ENCODE measurements around the gene LYPLAL1.

LYPLAL1 gene

DNA sequence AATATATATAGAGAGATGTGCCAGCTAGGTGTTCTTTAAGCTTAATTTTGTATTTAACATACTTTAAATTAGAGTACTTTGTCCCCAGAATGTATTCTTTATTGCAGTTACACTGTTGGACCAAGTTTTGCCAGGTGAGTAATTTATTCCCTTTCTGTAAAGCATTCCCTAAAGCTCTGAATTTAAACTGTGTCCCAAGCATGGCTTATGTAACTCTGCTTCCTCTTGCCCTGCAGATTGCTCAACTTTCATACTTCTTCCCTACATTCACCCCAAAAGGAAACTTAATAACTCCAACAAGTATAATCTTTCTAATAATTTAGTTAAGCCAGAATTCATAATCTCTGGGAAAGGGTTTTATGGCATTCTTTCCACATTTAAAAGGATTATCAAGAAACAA, 5.6 kb downstream of the LYPLAL1 start:
- no peaks in the 10 kb centered on the region for H3K9me3 ChIP-seq (replicated peaks; ENCODE audit: insufficient read depth, low read length)
- H3F3A ChIP-seq (ENCODE audit: insufficient read depth, low read length) = no peaks in the 10 kb centered on the region
- no peak for DNase-seq
- H3K4me1 ChIP-seq (ENCODE audit: low read length) = peaks cover 11% of the 10 kb centered on the region
- no peaks in the 10 kb centered on the region for H4K20me1 ChIP-seq (ENCODE audit: insufficient read depth, low read length)
- no peaks in the 10 kb centered on the region for H3K9me2 ChIP-seq (replicated peaks; ENCODE audit: insufficient read depth, low read length)
- no peak overlapping the region for H3K27ac ChIP-seq (ENCODE audit: low read length)
- H3K79me2 ChIP-seq (ENCODE audit: low read length) = peaks cover 16% of the 10 kb centered on the region
- TF ChIP-seq EZH2 (optimal IDR thresholded peaks at IDR 0.05; ENCODE audit: low read depth, low read length) (no peak), EZH2phosphoT487 (IDR thresholded peaks at IDR 0.05; ENCODE audit: low read length) (no peak)
- TF ChIP-seq, protein P1, sequence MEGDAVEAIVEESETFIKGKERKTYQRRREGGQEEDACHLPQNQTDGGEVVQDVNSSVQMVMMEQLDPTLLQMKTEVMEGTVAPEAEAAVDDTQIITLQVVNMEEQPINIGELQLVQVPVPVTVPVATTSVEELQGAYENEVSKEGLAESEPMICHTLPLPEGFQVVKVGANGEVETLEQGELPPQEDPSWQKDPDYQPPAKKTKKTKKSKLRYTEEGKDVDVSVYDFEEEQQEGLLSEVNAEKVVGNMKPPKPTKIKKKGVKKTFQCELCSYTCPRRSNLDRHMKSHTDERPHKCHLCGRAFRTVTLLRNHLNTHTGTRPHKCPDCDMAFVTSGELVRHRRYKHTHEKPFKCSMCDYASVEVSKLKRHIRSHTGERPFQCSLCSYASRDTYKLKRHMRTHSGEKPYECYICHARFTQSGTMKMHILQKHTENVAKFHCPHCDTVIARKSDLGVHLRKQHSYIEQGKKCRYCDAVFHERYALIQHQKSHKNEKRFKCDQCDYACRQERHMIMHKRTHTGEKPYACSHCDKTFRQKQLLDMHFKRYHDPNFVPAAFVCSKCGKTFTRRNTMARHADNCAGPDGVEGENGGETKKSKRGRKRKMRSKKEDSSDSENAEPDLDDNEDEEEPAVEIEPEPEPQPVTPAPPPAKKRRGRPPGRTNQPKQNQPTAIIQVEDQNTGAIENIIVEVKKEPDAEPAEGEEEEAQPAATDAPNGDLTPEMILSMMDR (IDR thresholded peaks at IDR 0.05; ENCODE audit: low read length) = no peak
- H3K4me2 ChIP-seq (ENCODE audit: low read depth, low read length) = no peak overlapping the region
- no peaks in the 10 kb centered on the region for H3K36me3 ChIP-seq (replicated peaks; ENCODE audit: insufficient read depth, low read length)
- no peak overlapping the region for H3K4me3 ChIP-seq (ENCODE audit: low read length)
- no peaks in the 10 kb centered on the region for H3K27me3 ChIP-seq (replicated peaks; ENCODE audit: insufficient read depth, low read length)
- H2AFZ ChIP-seq (ENCODE audit: low read length) = no peak overlapping the region
- H3K9ac ChIP-seq (ENCODE audit: low read length) = no peak overlapping the region

DNA sequence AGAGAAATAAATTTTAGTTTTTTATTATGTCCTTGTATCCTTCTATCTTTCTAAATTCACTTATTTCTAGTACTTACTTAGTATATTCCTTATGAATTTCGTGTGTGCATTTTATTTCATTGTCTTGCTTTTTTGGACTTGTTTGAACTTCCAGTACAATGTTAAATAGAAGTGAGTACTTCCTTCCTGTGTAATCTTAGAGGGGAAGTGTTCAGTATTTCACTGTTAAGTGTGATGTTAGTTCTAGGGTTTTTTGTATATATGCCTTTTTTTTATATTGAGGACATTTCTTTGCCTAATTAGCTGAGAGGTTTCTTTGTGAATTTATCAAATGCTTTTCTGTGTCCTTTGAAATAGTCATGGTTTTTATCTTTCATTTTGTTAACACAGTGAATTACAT, 10.7 kb downstream of the LYPLAL1 start:
- no peak overlapping the region for H3K27ac ChIP-seq (ENCODE audit: low read length)
- no peak for DNase-seq
- no peak overlapping the region for H2AFZ ChIP-seq (ENCODE audit: low read length)
- H3F3A ChIP-seq (ENCODE audit: insufficient read depth, low read length) = peaks cover 9% of the 10 kb centered on the region
- H3K27me3 ChIP-seq (replicated peaks; ENCODE audit: insufficient read depth, low read length) = no peaks in the 10 kb centered on the region
- no peaks in the 10 kb centered on the region for H3K9me2 ChIP-seq (replicated peaks; ENCODE audit: insufficient read depth, low read length)
- H4K20me1 ChIP-seq (ENCODE audit: insufficient read depth, low read length) = no peaks in the 10 kb centered on the region
- no peak overlapping the region for H3K4me2 ChIP-seq (ENCODE audit: low read depth, low read length)
- H3K4me1 ChIP-seq (ENCODE audit: low read length) = peaks cover 13% of the 10 kb centered on the region
- no peaks in the 10 kb centered on the region for H3K9me3 ChIP-seq (replicated peaks; ENCODE audit: insufficient read depth, low read length)
- H3K79me2 ChIP-seq (ENCODE audit: low read length) = peaks cover 7% of the 10 kb centered on the region; the same call in 1 of the 2 replicates
- TF ChIP-seq, protein P1 (IDR thresholded peaks at IDR 0.05; ENCODE audit: low read length) = no peak
- TF ChIP-seq EZH2 (optimal IDR thresholded peaks at IDR 0.05; ENCODE audit: low read depth, low read length) (no peak), EZH2phosphoT487 (IDR thresholded peaks at IDR 0.05; ENCODE audit: low read length) (no peak)
- no peaks in the 10 kb centered on the region for H3K36me3 ChIP-seq (replicated peaks; ENCODE audit: insufficient read depth, low read length)
- no peak overlapping the region for H3K4me3 ChIP-seq (ENCODE audit: low read length)
- no peak overlapping the region for H3K9ac ChIP-seq (ENCODE audit: low read length)

DNA sequence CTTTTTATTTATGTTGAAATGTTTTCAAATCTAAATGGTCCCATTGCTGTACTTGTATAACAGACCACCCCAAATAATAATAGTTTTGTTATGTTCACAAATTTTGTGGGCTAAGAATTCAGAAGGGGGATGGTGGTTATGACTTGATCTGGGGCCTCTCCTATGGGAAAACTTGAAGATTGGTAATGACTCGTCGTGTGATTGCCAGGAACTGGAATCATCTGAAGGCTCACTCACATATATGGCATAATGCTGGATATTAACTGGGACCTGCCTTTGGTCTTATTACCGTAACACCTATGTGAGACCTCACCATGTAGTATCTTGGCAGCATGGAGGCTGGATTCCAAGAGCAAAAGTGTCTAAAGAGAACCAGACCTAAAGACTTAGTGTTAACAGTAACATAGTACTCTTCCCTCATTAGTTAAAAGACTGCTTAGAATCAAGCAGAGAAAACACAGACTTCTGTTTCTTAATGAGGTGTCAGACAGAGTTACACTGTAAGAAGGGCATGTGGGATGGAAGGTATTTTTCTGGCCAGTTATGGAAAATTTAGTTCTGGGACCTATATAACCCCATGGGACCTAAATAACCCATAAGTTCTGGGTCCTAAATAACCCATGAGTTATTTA, 11.9 kb downstream of the LYPLAL1 start:
- no peak overlapping the region for H3K4me3 ChIP-seq (ENCODE audit: low read length)
- DNase-seq = no peak
- no peaks in the 10 kb centered on the region for H4K20me1 ChIP-seq (ENCODE audit: insufficient read depth, low read length)
- peaks cover 7% of the 10 kb centered on the region; the same call in 1 of the 2 replicates for H3K79me2 ChIP-seq (ENCODE audit: low read length)
- peaks cover 12% of the 10 kb centered on the region for H3F3A ChIP-seq (ENCODE audit: insufficient read depth, low read length)
- no peak overlapping the region for H2AFZ ChIP-seq (ENCODE audit: low read length)
- H3K9me2 ChIP-seq (replicated peaks; ENCODE audit: insufficient read depth, low read length) = no peaks in the 10 kb centered on the region
- H3K9me3 ChIP-seq (replicated peaks; ENCODE audit: insufficient read depth, low read length) = no peaks in the 10 kb centered on the region
- no peak overlapping the region for H3K9ac ChIP-seq (ENCODE audit: low read length)
- H3K36me3 ChIP-seq (replicated peaks; ENCODE audit: insufficient read depth, low read length) = no peaks in the 10 kb centered on the region
- no peak overlapping the region for H3K4me2 ChIP-seq (ENCODE audit: low read depth, low read length)
- peaks cover 16% of the 10 kb centered on the region for H3K4me1 ChIP-seq (ENCODE audit: low read length)
- no peaks in the 10 kb centered on the region for H3K27me3 ChIP-seq (replicated peaks; ENCODE audit: insufficient read depth, low read length)
- TF ChIP-seq, protein P1 (IDR thresholded peaks at IDR 0.05; ENCODE audit: low read length) = no peak
- no peak for TF ChIP-seq EZH2 (optimal IDR thresholded peaks at IDR 0.05; ENCODE audit: low read depth, low read length)
- TF ChIP-seq EZH2phosphoT487 (IDR thresholded peaks at IDR 0.05; ENCODE audit: low read length) = no peak
- no peak overlapping the region for H3K27ac ChIP-seq (ENCODE audit: low read length)

All from MM.1S (cell line).